Stimulated activated CD4-positive, alpha-beta T cell treated with anti-CD3 and anti-CD28 coated beads, Interleukin-4, amount 100 ng/mL, for 1 hour (primary cell): Measurements from ENCODE around the gene PATE1.
"Not testable (repeated sequence)": the region's sequence is repeated elsewhere in the genome, so short reads cannot be mapped to it uniquely, and the experiment has no call there.

Experiments
- DNase-seq: peaks from one replicate; pipeline ENCODE4 v3.0.0-alpha.2; 2020

The PATE1 gene, protein sequence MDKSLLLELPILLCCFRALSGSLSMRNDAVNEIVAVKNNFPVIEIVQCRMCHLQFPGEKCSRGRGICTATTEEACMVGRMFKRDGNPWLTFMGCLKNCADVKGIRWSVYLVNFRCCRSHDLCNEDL

DNA sequence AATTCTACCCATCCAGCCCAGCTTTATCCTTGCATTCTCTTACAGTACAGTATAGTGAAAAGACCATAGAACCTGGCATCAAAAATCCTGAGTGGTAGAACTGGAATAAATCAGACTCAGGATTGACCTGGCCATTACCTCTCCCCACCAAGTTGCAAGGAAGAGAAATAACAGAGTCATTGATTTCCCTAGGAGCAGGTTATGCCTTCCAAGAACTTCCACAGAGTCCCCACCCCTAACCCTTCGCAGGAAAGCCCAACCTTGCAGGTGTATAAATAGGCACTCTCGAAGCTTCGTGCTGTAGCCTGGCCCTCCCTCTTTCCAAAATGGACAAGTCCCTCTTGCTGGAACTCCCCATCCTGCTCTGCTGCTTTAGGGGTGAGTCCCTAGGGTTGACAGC, at the start of gene PATE1:
TSS of gene PATE1 (plus strand) at position 301 of the 400 bp plus-strand sequence. CDS start at position 327, 26 bp downstream.
- no peak for DNase-seq

DNA sequence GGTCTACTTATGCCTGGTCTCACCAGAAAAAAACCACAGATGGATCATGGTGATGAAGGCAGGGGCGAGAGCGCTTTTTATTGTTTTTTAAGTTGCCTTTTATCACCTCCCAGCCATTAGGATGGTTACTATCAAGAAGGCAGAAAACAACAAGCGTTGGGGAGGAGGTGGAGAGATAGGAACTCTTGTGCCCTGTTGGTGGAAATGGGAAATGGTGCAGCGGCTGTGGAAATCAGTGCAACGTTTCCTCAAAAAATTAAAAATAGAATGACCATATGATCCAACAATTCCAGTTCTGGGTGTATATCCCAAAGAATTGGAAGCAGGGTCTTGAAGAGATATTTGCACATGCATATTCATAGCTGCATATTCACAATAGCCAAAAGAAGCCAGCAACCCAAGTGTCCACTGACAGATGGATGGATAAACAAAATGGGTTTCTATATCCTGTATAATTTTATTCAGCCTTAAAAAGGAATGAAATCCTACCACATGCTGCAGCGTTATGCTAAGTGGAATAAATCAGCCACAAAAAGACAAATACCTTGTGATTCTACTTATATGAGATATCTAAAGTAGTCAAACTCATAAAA, 45.0 kb upstream of the PATE1 start:
- DNase-seq = no peak

DNA sequence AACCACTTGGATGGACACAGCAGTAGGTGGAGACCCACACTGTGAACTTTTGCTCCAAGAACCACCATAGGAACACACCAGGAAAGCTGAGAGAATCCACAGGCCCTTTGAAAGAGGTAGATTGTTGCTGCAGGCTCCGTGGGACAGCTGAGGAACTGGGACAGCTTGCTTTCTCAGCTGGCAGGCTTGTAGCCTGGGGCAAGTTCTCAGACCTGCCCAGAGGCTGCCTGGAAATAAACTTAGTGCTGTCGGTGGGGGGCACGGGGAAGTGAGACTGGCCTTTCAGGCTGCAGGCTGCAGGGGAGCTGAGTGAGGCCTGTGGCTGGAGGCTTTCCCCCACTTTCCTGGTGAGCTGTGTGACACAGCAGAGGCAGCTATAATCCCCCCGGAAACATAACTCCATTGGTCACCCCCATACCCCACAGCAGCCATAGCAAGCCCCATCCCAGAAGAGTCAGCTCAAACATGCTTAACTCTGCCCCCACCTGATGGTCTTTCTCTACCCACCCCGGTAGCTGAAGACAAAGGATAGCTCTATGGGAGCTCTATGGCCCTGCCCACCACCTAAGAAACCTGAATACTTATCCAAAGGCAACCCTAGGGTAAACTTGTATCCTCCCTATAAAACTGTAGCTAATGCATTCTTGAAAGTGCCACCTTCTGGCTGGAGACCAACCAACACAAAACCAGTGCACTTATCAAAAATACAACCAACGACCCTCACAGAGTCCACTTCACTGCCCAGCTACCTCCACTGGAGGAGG, 44.0 kb upstream of the PATE1 start:
- DNase-seq = no peak

DNA sequence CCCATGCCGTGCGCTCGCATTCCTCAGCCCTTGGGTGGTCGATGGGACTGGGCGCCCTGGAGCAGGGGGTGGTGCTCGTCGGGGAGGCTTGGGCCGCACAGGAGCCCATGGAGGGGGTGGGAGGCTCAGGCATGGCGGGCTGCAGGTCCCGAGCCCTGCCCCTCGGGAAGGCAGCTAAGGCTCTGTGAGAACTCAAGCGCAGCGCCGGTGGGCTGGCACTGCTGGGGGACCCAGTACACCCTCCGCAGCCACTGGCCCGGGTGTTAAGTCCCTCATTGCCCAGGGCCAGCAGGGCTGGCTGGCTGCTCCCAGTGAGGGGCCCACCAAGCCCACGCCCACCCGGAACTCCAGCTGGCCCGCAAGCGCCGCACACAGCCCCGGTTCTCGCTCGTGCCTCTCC, 41.4 kb upstream of the PATE1 start:
- not testable (repeated sequence) for DNase-seq

DNA sequence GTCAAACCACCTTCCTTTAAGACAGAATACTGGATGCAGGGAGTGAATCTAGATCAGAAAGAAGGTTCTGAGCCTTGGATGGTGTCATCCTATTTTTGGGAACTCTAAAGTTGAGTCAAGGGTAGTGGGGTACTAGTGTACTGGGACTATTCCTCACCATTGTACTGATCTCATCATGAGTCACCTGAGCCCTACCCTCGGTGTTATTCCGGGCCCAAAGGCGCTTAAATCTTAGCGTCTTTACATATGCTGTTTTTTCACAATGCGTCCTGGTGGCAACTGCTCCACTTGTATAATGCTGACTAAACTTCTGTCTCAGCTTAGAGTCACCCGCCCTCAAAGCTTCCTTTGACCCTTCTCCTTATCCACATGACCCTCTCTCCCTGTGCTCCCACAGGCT, 25.3 kb upstream of the PATE1 start:
- no peak for DNase-seq

DNA sequence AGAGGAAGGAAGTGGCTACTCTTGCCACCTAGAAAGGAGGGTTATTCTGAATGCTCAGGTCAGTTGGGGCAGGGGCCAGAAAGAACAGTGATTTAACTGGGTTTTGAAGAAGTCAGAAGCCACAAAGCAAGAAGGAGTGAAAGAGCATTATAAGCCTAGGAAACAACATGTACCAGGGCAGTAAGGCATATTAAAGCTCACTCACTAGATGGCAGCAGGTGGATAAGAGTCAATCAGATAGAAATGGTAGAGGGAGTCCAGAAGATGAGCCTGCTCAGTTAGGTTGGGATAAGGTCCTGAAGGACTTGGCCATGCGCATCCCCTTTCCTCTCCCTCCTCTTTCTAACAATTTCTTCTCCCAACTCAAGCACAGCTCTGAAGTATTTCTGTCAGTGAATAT, 22.0 kb upstream of the PATE1 start:
- no peak for DNase-seq

DNA sequence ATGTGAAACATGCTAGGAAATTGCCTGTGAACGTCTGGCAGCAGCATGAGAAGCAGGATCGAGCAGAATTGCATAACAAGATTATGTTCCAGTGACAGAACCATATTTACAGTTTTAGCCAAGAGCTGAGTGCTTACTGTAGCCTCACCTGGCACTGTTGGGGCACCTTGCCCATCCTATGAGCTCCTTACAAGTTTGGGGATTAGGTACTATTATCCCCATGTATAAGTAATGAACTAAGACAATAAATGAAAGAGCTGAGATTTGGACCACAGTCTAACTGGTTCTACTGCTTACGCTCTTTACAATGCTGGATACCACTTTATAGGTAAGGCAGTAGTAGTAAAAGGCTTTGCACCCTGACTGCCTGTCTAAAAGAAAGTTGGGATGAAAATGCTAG, 17.1 kb upstream of the PATE1 start:
- DNase-seq = no peak

DNA sequence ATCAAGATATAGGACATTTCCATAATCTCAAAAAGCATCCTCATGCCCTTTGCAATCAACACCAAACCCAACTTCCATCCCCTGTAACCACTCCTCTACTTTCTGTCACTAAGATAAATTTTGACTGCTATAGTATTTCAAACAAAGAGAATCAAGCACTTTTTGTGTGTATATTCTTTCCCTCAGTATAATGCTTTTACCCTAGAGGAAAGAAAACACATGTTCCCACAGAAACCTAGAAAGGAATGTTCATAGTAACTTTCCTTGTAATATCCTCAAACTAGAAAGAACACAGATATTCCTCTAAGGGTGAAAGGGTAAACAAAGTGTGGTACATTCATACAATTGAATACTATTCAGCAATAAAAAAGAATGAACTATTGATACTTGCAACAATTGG, 5.5 kb upstream of the PATE1 start:
- no peak for DNase-seq

DNA sequence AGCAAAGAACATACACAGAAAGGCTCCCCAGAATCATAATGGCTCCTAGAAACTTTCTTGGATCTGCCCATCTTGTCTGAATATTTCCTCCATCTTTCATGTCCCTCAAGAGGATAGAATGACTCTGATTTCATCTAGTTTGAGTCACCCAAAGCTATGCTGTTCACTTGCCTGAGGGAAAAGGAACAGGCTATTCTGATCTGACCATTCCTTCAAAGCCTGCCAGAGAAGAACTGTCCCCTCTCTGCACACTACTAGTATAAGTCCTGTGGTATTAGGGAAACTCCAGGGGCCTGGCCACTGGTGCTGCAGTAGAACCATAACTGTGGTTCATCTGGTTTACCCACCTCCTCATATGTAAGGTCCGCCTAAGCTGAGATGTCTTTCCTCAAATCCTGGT, 2.4 kb upstream of the PATE1 start:
- DNase-seq = no peak

DNA sequence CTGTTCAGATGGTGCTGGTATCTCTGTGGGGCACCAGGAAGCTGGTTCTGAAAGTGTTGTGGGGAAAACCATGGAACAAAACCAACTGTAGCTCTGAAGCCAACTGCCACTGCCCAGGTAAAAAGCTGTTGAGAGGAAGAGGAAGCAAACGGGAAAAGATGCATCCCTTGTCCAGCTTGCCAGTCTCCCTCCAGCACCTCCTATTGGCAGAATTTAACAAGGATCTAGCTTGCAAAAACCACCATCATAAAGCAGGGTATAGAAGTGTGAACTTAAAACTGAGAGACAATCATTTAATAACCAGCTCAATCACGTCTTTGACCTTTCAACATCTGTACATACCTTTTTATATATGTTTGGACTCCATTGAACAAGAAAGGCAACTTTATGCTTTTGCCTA, 4.5 kb downstream of the PATE1 start:
- DNase-seq = no peak

DNA sequence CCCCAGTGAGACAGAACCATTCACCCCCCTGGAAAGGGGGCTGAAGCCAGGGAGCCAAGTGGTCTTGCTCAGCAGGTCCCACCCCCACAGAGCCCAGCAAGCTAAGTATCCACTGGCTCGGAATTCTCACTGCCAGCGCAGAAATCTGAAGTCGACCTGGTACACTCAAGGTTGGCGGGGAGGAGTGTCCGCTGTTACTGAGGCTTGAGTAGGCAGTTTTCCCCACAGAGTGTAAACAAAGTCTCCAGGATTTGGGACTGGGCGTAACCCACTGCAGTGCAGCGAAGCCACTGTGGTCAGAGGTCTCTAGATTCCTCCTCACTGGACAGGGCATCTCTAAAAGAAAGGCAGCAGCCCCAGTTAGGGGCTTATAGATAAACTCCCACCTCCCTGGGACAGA, 10.0 kb downstream of the PATE1 start:
- no peak for DNase-seq

DNA sequence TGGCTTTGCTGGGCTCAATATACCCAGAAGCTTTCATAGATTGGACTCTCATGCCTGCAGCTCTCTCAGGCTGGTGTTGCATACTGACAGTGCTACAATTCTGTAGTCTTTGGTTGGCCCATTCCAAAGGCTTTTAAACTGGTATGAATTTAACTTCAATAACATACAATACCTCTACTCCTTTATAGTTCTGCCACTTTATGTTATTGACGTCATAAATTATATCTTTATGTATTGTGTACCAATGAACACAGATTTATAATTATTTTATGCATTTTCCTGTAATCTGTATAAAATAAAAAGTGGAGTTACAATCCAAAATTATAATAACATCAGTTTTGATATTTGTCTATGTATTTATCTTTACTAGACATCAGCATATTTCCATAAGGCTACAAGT, 16.4 kb downstream of the PATE1 start:
- DNase-seq = no peak

DNA sequence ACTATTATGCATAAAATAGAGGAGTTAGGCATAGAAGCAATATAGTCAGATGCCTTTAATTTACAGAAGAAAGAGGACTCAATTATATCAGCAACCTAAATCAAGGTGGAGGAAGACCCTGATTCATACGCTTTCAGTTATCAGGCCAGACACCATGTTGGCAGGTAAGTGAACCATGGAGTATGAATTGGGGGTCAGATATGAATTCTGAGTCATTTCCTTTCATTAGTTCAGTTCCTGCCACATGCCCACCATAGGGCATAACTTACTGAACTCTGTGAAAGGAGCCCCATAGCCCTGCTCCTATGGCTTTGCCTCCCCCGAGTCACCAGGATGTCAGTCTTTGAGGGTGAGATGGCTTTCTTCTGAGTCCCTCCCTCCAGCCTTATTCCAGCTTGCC, 17.4 kb downstream of the PATE1 start:
- no peak for DNase-seq

DNA sequence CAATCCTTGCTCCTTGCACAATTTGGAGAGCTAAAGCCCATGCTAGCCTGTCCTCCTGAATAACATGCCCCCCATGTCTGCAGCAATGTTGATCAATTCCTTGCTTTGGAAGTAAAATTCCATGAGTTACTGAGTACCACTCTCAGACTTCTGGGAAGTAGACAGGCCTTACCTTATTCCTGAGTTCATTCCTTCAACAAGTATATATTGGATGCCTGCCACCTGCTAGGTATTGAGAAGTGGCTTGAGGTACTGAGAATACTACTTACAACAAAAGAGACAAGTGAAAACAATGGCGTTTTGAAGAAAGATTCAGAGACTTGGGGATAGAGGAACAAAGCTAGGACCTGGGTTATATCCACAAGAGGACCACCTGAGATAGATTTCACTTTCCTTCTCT, 20.2 kb downstream of the PATE1 start:
- no peak for DNase-seq

DNA sequence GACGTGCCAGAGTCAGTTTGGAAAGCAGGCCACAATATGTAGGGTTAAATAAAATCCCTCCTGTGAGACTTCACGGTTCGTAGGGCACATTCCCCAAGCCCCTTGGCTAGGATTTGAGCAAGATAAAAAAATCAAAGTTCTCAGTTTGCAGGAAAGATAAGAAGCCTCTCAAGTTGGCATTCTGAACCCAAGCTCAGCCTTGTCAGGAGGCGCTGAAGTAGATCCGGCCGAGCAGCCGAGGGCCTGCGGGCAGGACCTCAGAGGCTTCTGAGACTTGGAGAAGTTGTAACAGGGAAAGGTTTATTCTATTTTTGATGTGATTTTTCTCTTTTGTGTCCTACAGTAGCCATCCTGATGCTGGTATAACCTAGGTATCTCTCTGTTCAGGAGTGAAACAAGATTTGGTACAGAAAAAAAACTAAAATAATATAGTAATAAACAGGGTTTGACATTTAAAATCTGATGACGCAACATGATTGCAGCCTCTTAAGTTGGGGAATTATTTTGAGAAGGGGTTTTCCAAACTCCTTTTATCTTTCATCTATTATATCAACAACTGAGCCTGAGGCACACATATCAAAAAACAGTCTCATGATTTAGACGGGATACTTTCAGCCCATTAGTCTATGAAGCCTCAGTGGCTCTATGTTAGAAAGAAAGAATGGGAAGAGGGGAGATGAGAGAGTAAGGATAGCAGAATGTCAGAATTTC, 22.4 kb downstream of the PATE1 start:
- DNase-seq = no peak

DNA sequence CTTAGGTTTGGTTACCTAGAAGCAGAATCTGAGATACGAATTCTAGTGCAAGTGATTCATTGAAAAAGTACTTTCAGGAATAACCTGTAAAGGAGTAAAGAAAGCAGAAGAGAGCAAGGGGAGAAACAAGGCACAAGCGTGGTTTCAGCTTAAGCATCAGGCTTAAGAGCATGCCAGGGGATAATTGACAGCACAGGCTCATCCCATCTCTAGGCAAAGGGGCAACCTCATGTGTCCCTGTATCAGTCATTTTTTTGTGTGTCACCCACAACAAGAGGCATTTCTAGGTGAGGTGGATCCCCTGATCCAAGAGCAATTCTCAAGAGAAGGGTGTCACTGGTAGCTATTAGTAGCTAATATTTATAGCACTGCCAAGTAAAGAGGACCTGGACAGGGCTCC, 24.5 kb downstream of the PATE1 start:
- no peak for DNase-seq

DNA sequence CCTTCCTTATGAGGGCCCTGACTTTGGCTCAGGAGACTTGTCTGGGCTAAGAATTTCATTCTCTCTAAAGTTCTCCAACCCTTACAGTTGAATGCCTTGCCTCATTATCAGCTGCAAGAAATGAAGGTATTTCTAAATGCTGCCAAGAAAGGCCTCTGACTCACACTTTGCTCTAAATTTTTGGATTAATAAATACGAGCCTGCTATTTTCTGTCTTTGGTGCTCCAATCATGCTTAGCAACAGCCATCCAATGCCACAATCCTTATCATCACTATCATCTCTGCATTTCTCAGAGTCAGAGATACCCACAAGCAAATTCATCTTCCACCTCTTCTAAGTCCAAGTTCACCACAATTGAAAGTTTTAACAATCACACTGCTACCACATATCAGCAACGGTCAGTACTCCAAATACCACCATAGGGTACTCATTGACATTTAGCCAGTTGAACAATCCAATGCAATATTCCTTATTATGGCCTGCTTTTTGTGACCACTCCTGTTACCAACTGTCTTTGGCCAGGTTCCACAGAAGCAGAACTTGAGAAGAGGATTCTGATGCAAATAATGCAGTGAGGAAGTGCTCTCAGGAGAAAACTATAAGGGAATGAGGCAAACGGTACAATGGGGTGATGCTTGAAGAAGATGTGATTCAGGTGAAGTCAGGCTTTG, 26.9 kb downstream of the PATE1 start:
- DNase-seq = no peak

DNA sequence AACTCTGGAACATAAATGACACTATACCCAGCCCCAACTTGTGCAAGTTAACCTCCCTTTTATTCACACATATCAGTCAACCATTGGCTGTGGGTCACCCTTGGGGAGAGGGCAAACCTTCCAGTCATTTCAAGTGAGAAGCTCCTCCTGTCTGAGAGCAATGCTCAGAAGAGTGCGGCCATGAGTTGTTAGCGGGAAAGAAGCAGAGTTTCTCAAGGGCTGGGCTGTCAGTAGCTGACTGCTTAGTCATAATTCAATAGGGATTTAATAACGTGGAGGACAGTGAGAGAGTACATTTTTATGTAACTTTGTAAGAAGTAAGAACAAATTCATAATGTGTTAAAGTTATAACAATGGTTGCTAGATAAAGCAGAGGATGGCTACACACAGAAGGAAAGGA, 27.4 kb downstream of the PATE1 start:
- no peak for DNase-seq

DNA sequence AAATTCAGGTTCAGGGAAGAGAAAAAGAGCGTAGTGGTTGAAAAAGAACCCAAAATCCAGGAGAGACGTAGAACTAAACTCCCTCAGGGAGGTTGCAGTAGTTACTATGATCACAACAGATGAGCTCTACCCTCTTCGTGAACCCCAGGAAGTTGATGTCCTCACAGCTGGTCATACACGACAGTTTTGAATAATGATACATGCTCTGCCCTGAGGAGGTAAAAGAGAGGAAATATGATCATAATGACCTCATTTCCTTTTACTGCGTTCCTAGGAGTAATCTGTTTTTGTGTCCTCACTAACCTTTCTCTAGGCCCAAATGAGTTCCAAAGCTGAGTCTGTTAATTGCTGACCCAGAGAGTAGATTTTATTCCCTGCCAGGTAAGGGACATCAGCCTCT, 31.2 kb downstream of the PATE1 start:
- DNase-seq = no peak

DNA sequence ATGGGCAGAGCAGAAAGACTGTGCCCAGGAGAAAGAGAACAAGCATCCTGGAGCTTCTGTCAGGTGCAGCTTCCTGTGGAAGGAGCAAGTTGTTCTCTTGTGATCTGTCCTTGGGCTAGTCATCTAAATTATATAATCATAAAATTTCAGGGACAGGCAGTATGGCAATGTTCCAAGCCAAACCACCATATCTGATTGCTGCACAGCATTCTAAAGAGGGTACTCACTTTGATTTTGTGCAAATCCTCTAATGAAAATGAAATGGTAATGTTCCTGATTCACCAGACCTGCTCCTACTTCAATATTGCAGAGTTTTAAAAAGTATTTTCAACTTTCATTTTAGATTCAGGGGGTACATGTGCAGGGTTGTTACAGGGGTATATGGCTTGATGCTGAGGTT, 32.6 kb downstream of the PATE1 start, which contains the start of gene PATE2:
TSS of gene PATE2 (minus strand) at position 101 of the 400 bp plus-strand sequence. CDS start at position 46, 55 bp downstream.
- no peak for DNase-seq

DNA sequence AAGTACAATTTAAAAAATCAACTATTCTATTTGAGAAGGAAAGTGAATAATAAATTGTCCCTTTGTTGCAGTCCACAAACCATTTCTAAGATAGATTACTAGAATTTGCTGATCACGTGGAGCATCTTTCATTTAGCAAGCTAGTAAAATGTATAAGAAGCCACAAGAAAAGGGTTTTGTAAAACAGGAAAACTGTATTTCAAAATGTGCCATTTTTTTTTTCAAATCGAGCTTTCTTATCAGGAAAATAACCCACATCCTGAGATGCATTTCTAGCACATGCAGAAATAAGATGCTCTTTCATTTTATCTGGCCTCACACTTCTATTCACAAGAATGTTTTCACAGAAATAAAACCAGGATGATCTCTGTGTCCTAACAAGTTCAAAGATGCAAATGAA, 38.6 kb downstream of the PATE1 start:
- DNase-seq = no peak

DNA sequence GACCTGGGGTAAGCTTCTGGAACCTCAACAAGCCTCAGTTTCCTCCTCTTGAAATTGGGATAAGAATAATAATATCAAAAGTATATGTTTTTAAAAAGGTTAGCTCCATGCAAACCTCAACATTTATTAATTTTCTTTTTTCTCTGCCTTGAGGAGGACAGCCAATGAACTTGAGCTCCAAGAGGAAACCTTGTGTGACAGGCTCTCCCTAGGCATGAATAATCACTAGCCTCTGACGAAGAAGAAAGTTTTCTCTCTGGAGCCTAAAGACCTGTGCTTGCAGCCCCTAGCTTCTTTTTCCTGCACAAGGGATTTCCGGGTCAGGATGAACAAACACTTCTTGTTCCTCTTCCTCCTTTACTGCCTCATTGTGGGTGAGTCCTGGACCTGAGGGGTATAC, 41.7 kb downstream of the PATE1 start, which contains the start of gene PATE3:
TSS of gene PATE3 (plus strand) at position 301 of the 400 bp plus-strand sequence. CDS start at position 326, 25 bp downstream.
- DNase-seq = no peak

DNA sequence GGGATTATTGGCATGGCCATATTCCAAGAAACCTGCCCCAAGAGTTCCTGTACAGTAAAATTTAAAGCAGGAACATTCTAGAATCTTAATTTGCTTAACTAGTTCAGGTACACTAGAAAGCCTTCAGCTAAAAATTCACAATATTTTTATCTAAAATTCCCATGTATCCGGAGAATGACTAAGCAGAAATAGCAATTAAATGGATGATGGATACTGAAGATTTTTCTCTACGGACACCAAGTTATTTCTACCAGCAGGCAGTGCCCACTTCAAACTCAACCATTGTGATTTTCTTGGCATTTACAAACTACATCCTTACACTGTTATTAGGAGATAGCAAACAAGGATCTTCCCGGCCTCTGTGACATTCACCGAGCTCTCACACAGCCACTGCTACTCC, 44.7 kb downstream of the PATE1 start:
- no peak for DNase-seq
